Measurements from ENCODE around the gene NBPF15.
"Not testable (repeated sequence)": the region's sequence is repeated elsewhere in the genome, so short reads cannot be mapped to it uniquely, and the experiment has no call there.

GRCh38 chr1:144412491-144413403 is 48.7 kb downstream of the NBPF15 start:
- TF ChIP-seq CTCF (conservative IDR thresholded peaks at IDR 0.05); ZFX (IDR thresholded peaks at IDR 0.05): not testable (repeated sequence)
